Measurements from ENCODE around the gene BACH2. TPM values are rescaled to one million over a fixed set of nuclear protein-coding genes. Genes with fewer than 3 reads are reported as not detected.
"Not testable (repeated sequence)": the region's sequence is repeated elsewhere in the genome, so short reads cannot be mapped to it uniquely, and the experiment has no call there.

The BACH2 gene
- total and polyA plus RNA-seq, 10 of the 15 experiments (the other 5 are each of a cell fraction or from before 2014, with no cell fraction given), result 0.03 to 0.28 (median 0.04) TPM; not detected in 3

DNA sequence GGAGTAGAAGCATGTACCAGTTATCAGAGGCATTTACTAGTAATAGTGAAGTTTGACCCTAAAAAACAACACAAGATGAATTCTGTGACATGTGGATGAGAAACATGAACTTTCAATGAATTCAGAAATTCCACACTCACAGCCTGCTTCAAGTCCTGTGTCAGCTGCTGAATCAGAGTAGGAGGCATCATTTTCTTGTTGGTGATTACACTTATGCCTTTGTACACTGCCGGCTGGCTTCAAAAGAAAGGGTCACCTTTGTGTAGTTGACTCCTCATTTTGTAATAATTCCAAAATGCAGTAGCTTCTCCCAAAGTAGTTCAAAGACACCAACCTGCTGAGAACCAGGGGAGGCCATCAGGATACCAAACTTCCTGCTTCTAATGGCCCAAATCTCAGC lies 165.5 kb downstream of the BACH2 start:
- Histone ChIP-seq H3K4me2 (ENCODE audit: control insufficient read depth, insufficient read depth) (no peak overlapping the region), H3K27ac (ENCODE audit: control insufficient read depth, insufficient read depth) (no peak overlapping the region), H4K20me1 (ENCODE audit: control insufficient read depth, insufficient read depth) (no peaks in the 10 kb centered on the region), H3K79me2 (ENCODE audit: control insufficient read depth, insufficient read depth, low read length) (no peaks in the 10 kb centered on the region), H3K36me3 (ENCODE audit: control insufficient read depth in 2 of 2, insufficient read depth in 2 of 2, low read length in 1 of 2) (no peaks in the 10 kb centered on the region), H3K4me3 (no peak overlapping the region), H3K9me3 (replicated peaks; ENCODE audit: control insufficient read depth, insufficient read depth, low read length) (no peaks in the 10 kb centered on the region), H2AFZ (ENCODE audit: control insufficient read depth, low read depth, low read length) (no peak overlapping the region), H3K4me1 (ENCODE audit: control insufficient read depth, insufficient read depth, low read length) (no peaks in the 10 kb centered on the region), H3K27me3 (replicated peaks in 1 of 2; ENCODE audit: control insufficient read depth in 2 of 2, insufficient read depth in 2 of 2, low read length in 1 of 2) (no peaks in the 10 kb centered on the region; a peak in 1 of 4 replicates), H3K9ac (ENCODE audit: control insufficient read depth, insufficient read depth, low read length) (no peak overlapping the region)
- in situ Hi-C loops (cut with MboI), result no loop called here
- BruUV-seq (replicated peaks), result no TSS peak
- no peak for DNase-seq (ENCODE audit: low read depth, low spot score)
- no peak for FAIRE-seq
- intact Hi-C loops (cut with micrococcal nuclease; ENCODE audit: unreplicated experiment), result no loop called here
- ChIA-PET SMC1A (ENCODE audit: uncharacterized antibody, unreplicated experiment) (interaction anchor here (0.7 kb wide), 1 partner anchor 12 kb away, joined by 3 read pairs; no protein-coding TSS in a partner anchor), RAD21 (ENCODE audit: unreplicated experiment) (no interaction called here), CTCF (no interaction called here), POLR2A (no interaction called here)
- no peak for TF ChIP-seq RBBP5 (conservative IDR thresholded peaks at IDR 0.05)
- no peak for TF ChIP-seq JUND (IDR thresholded peaks at IDR 0.05; ENCODE audit: low read depth, low read length)
- 95% methylated on average over 1 of the region's 1 CpG for WGBS (ENCODE audit: insufficient coverage, insufficient replicate concordance, low lambda C conversion rate, missing lambda C conversion rate)
- ATAC-seq, result no peak

DNA sequence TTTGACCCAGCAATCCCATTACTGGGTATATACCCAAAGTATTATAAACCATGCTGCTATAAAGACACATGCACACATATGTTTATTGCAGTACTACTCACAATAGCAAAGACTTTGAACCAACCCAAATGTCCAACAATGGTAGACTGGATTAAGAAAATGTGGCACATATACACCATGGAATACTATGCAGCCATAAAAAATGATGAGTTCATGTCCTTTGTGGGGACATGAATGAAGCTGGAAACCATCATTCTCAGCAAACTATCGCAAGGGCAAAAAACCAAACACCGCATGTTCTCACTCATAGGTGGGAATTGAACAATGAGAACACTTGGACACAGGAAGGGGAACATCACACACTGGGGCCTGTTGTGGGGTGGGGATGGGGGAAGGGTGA lies 168.0 kb downstream of the BACH2 start:
- intact Hi-C loops (cut with micrococcal nuclease; ENCODE audit: unreplicated experiment); H3K79me2 ChIP-seq (ENCODE audit: control insufficient read depth, insufficient read depth, low read length); H3K36me3 ChIP-seq (ENCODE audit: control insufficient read depth in 2 of 2, insufficient read depth in 2 of 2, low read length in 1 of 2); H2AFZ ChIP-seq (ENCODE audit: control insufficient read depth, low read depth, low read length); H3K4me2 ChIP-seq (ENCODE audit: control insufficient read depth, insufficient read depth); H3K4me3 ChIP-seq; in situ Hi-C loops (cut with MboI); BruUV-seq (replicated peaks); RAD21 ChIA-PET (ENCODE audit: unreplicated experiment); H4K20me1 ChIP-seq (ENCODE audit: control insufficient read depth, insufficient read depth); H3K27me3 ChIP-seq (replicated peaks in 1 of 2; ENCODE audit: control insufficient read depth in 2 of 2, insufficient read depth in 2 of 2, low read length in 1 of 2); H3K9me3 ChIP-seq (replicated peaks; ENCODE audit: control insufficient read depth, insufficient read depth, low read length); POLR2A ChIA-PET; ATAC-seq; CTCF ChIA-PET; FAIRE-seq; SMC1A ChIA-PET (ENCODE audit: uncharacterized antibody, unreplicated experiment); DNase-seq (ENCODE audit: low read depth, low spot score); H3K9ac ChIP-seq (ENCODE audit: control insufficient read depth, insufficient read depth, low read length); H3K27ac ChIP-seq (ENCODE audit: control insufficient read depth, insufficient read depth); H3K4me1 ChIP-seq (ENCODE audit: control insufficient read depth, insufficient read depth, low read length): not testable (repeated sequence)
- 83% methylated on average over 1 of the region's 2 CpGs for WGBS (ENCODE audit: insufficient coverage, insufficient replicate concordance, low lambda C conversion rate, missing lambda C conversion rate)
